Caco-2 (cell line): ENCODE measurements around the gene TP63. TPM values are rescaled to one million over a fixed set of nuclear protein-coding genes. Genes with fewer than 3 reads are reported as not detected.

Experiments used
- BruUV-seq: library from RNA; stranded (reverse); fragments of 400-500 nt; replicated peaks from 2 replicates; lab custom pipeline; 2021; lab: Mats Ljungman, UMichigan
- CTCF ChIA-PET: fragments of 300-600 bp; sonication (Branson Sonifier 250); formaldehyde crosslinking; loops from one replicate; lab custom pipeline; 2022; ENCODE audit warnings: antibody characterized with exemption; lab: Charles Lee
- POLR2A ChIA-PET: fragments of 300-600 bp; sonication (Branson Sonifier 250); formaldehyde crosslinking; loops from one replicate; lab custom pipeline; 2022; ENCODE audit warnings: antibody characterized with exemption; lab: Charles Lee
- DNase-seq, 2 experiments: peaks; one replicate each; pipeline versions ENCODE4 v3.0.0 to v3.0.0-alpha.2; 2020 to 2022
- H3K27me3 ChIP-seq: replicated peaks from 2 replicates; pipeline ENCODE4 v1.6.0; 2011; ENCODE audit warnings: low read length; ENCODE audit not compliant: control insufficient read depth, insufficient read depth
- H3K36me3 ChIP-seq: 2 replicates; pipeline ENCODE4 v1.5.1; 2011; ENCODE audit warnings: low read length; ENCODE audit not compliant: control insufficient read depth, insufficient read depth
- H3K4me1 ChIP-seq: fragments of 250-450 bp; sonication (Bioruptor Pico); 2 replicates; pipeline ENCODE4 v1.5.1; 2020; ENCODE audit warnings: mild to moderate bottlenecking
- H3K4me3 ChIP-seq: 2 replicates; pipeline ENCODE4 v1.5.1; 2011; ENCODE audit warnings: low read depth, mild to moderate bottlenecking, control low read depth, low read length
- H3K9me3 ChIP-seq: fragments of 250-450 bp; sonication (Bioruptor Pico); 2 replicates; pipeline ENCODE4 v1.5.1; 2020; ENCODE audit warnings: mild to moderate bottlenecking, moderate library complexity
- H3K27ac Mint-ChIP-seq: one replicate; pipeline ENCODE4 v1.8.0; 2022; ENCODE audit warnings: mixed read lengths; ENCODE audit not compliant: unreplicated experiment
- H3K27me3 Mint-ChIP-seq: one replicate; pipeline ENCODE4 v1.8.0; 2022; ENCODE audit warnings: mixed read lengths; ENCODE audit not compliant: insufficient read depth, unreplicated experiment
- H3K36me3 Mint-ChIP-seq: one replicate; pipeline ENCODE4 v1.8.0; 2022; ENCODE audit warnings: mild to moderate bottlenecking, mixed read lengths; ENCODE audit not compliant: insufficient read depth, unreplicated experiment
- H3K4me1 Mint-ChIP-seq: one replicate; pipeline ENCODE4 v1.8.0; 2022; ENCODE audit warnings: low read depth, mixed read lengths; ENCODE audit not compliant: unreplicated experiment
- H3K4me3 Mint-ChIP-seq: one replicate; pipeline ENCODE4 v1.8.0; 2022; ENCODE audit warnings: mild to moderate bottlenecking, moderate library complexity, mixed read lengths; ENCODE audit not compliant: unreplicated experiment
- H3K9me3 Mint-ChIP-seq: one replicate; pipeline ENCODE4 v1.8.0; 2022; ENCODE audit warnings: mixed read lengths; ENCODE audit not compliant: unreplicated experiment
- CTCF ChIP-seq, 2 experiments: fragments of 200-600 bp in 1 of 2; IDR thresholded peaks; 1 replicate in 1 of 2; 2 replicates in 1 of 2; pipeline versions ENCODE4 v1.5.1 to v1.8.0; 2011 to 2022; ENCODE audit warnings: antibody characterized with exemption in 1 of 2, control low read depth in 1 of 2, inconsistent platforms in 1 of 2, low read depth in 1 of 2, low read length in 1 of 2, mild to moderate bottlenecking in 1 of 2, moderate library complexity in 1 of 2; ENCODE audit not compliant: insufficient read depth in 1 of 2, severe bottlenecking in 1 of 2, unreplicated experiment in 1 of 2
- intact Hi-C: fragments of 100-400 bp; cut with micrococcal nuclease; formaldehyde crosslinking; loops from one replicate; pipeline ENCODE4 v1.10.0; 2022; ENCODE audit not compliant: unreplicated experiment
- total RNA-seq: library from RNA; stranded (reverse); gene quantifications from 2 replicates; pipeline ENCODE4 v1.2.3, GENCODE V29; 2022

The TP63 gene
- total RNA-seq, 1 experiment from 2014 or later, result 1.2 TPM

GRCh38 chr3:189739378-189739777 is 108.2 kb downstream of the TP63 start:
- Histone ChIP-seq H3K4me3 (no peak overlapping the region), H3K9me3 (no peaks in the 10 kb centered on the region), H3K36me3 (no peaks in the 10 kb centered on the region), H3K27me3 (no peaks in the 10 kb centered on the region), H3K4me1 (no peaks in the 10 kb centered on the region)
- Mint-ChIP-seq H3K9me3 (no peaks in the 10 kb centered on the region), H3K4me1 (no peaks in the 10 kb centered on the region), H3K36me3 (no peaks in the 10 kb centered on the region), H3K27ac (no peak overlapping the region), H3K27me3 (peaks cover 4% of the 10 kb centered on the region), H3K4me3 (no peak overlapping the region)
- DNase-seq, result no peak
- intact Hi-C loops, result no loop called here
- no peak for TF ChIP-seq CTCF (IDR thresholded peaks at IDR 0.05; ENCODE audit: insufficient read depth in 1 of 2, low read depth in 1 of 2, low read length in 1 of 2, severe bottlenecking in 1 of 2, unreplicated experiment in 1 of 2)
- no TSS peak for BruUV-seq
- POLR2A ChIA-PET, result no interaction called here
- CTCF ChIA-PET, result no interaction called here

- no peak overlapping the region for H3K27ac Mint-ChIP-seq
- no peaks in the 10 kb centered on the region for H3K36me3 Mint-ChIP-seq
- intact Hi-C loops, result no loop called here
- ChIA-PET CTCF (no interaction called here), POLR2A (no interaction called here)
- no peak for DNase-seq
- H3K9me3 ChIP-seq, result peaks cover 6% of the 10 kb centered on the region; the same call in 1 of the 2 replicates
- no peak overlapping the region for H3K4me3 Mint-ChIP-seq
- TF ChIP-seq CTCF (IDR thresholded peaks at IDR 0.05; ENCODE audit: insufficient read depth in 1 of 2, low read depth in 1 of 2, low read length in 1 of 2, severe bottlenecking in 1 of 2, unreplicated experiment in 1 of 2), result no peak
- no peaks in the 10 kb centered on the region for H3K4me1 ChIP-seq
- H3K4me3 ChIP-seq, result no peak overlapping the region
- no peaks in the 10 kb centered on the region for H3K27me3 ChIP-seq
- no TSS peak for BruUV-seq
- H3K4me1 Mint-ChIP-seq, result no peaks in the 10 kb centered on the region
- H3K27me3 Mint-ChIP-seq, result peaks cover 4% of the 10 kb centered on the region
- H3K9me3 Mint-ChIP-seq, result no peaks in the 10 kb centered on the region
- no peaks in the 10 kb centered on the region for H3K36me3 ChIP-seq
Observed at GRCh38 chr3:189740156-189740555, 109.0 kb downstream of the TP63 start.

GRCh38 chr3:189744235-189744634 is 113.0 kb downstream of the TP63 start:
- DNase-seq, result no peak
- Mint-ChIP-seq H3K27me3 (no peaks in the 10 kb centered on the region), H3K4me1 (no peaks in the 10 kb centered on the region), H3K4me3 (no peak overlapping the region), H3K27ac (no peak overlapping the region), H3K9me3 (peaks cover 18% of the 10 kb centered on the region), H3K36me3 (no peaks in the 10 kb centered on the region)
- no TSS peak for BruUV-seq
- ChIA-PET CTCF (no interaction called here), POLR2A (no interaction called here)
- H3K4me1 ChIP-seq, result no peaks in the 10 kb centered on the region
- H3K36me3 ChIP-seq, result no peaks in the 10 kb centered on the region
- peaks cover 17% of the 10 kb centered on the region for H3K9me3 ChIP-seq
- no peak for TF ChIP-seq CTCF (IDR thresholded peaks at IDR 0.05; ENCODE audit: insufficient read depth in 1 of 2, low read depth in 1 of 2, low read length in 1 of 2, severe bottlenecking in 1 of 2, unreplicated experiment in 1 of 2)
- H3K27me3 ChIP-seq, result no peaks in the 10 kb centered on the region
- H3K4me3 ChIP-seq, result no peak overlapping the region
- intact Hi-C loops, result no loop called here
